ENCODE data around the gene PEF1.
A peak's percentile ranks its signal among the peaks of the same experiment; 100 is the strongest.

The PEF1 gene

GRCh38 chr1:31658721-31659120, 14.0 kb upstream of the PEF1 start:
- no peaks in the 10 kb centered on the region for H3K36me3 ChIP-seq
- H3K27me3 ChIP-seq, result no peaks in the 10 kb centered on the region
- H3K4me3 ChIP-seq (ENCODE audit: low read depth in 1 of 2, low read length in 1 of 2), result peak overlapping the region in 1 of 2 experiments; percentile 31
- TF ChIP-seq CTCF (IDR thresholded peaks at IDR 0.05), result no peak
- H3K4me1 ChIP-seq (ENCODE audit: control insufficient read depth in 1 of 2, insufficient read depth in 1 of 2, low read depth in 1 of 2, low read length in 1 of 2), result peaks cover 67 to 76% of the 10 kb centered on the region in 2 experiments
- H3K27ac ChIP-seq, result peak overlapping the region; percentile 79
- H3K9me3 ChIP-seq, result no peaks in the 10 kb centered on the region

GRCh38 chr1:31657972-31658510, 13.4 kb upstream of the PEF1 start:
- peak overlapping the region; percentile 31 to 40 for H3K4me3 ChIP-seq (ENCODE audit: low read depth in 1 of 2, low read length in 1 of 2)
- TF ChIP-seq CTCF (IDR thresholded peaks at IDR 0.05), result no peak

GRCh38 chr1:31657020-31657804, 12.5 kb upstream of the PEF1 start:
- peak overlapping the region; percentile 31 to 40 for H3K4me3 ChIP-seq (ENCODE audit: low read depth in 1 of 2, low read length in 1 of 2)
- H3K4me1 ChIP-seq (ENCODE audit: control insufficient read depth in 1 of 2, insufficient read depth in 1 of 2, low read depth in 1 of 2, low read length in 1 of 2), result peaks cover 67 to 78% of the 10 kb centered on the region in 2 experiments
- H3K27ac ChIP-seq, result peak overlapping the region; percentile 79
- no peaks in the 10 kb centered on the region for H3K36me3 ChIP-seq
- no peak for TF ChIP-seq CTCF (IDR thresholded peaks at IDR 0.05)
- H3K27me3 ChIP-seq, result no peaks in the 10 kb centered on the region
- no peaks in the 10 kb centered on the region for H3K9me3 ChIP-seq

More at GRCh38 chr1:31657972-31658510, 13.4 kb upstream of the PEF1 start:
- Histone ChIP-seq H3K36me3 (no peaks in the 10 kb centered on the region), H3K9me3 (no peaks in the 10 kb centered on the region), H3K27me3 (no peaks in the 10 kb centered on the region), H3K27ac (peak overlapping the region; percentile 79), H3K4me1 (ENCODE audit: control insufficient read depth in 1 of 2, insufficient read depth in 1 of 2, low read depth in 1 of 2, low read length in 1 of 2) (peaks cover 67 to 75% of the 10 kb centered on the region in 2 experiments)

GRCh38 chr1:31655756-31656155, 11.1 kb upstream of the PEF1 start:
- Histone ChIP-seq H3K27ac (peak overlapping the region; percentile 79), H3K9me3 (no peaks in the 10 kb centered on the region), H3K27me3 (no peaks in the 10 kb centered on the region), H3K4me3 (ENCODE audit: low read depth in 1 of 2, low read length in 1 of 2) (no peak overlapping the region), H3K36me3 (no peaks in the 10 kb centered on the region), H3K4me1 (ENCODE audit: control insufficient read depth in 1 of 2, insufficient read depth in 1 of 2, low read depth in 1 of 2, low read length in 1 of 2) (peaks cover 54 to 64% of the 10 kb centered on the region in 2 experiments)
- no peak for TF ChIP-seq CTCF (IDR thresholded peaks at IDR 0.05)

- no peaks in the 10 kb centered on the region for H3K27me3 ChIP-seq
- H3K9me3 ChIP-seq, result no peaks in the 10 kb centered on the region
- peaks cover 48 to 57% of the 10 kb centered on the region in 2 experiments for H3K4me1 ChIP-seq (ENCODE audit: control insufficient read depth in 1 of 2, insufficient read depth in 1 of 2, low read depth in 1 of 2, low read length in 1 of 2)
- H3K27ac ChIP-seq, result no peak overlapping the region
- no peaks in the 10 kb centered on the region for H3K36me3 ChIP-seq
- no peak for TF ChIP-seq CTCF (IDR thresholded peaks at IDR 0.05)
- no peak overlapping the region for H3K4me3 ChIP-seq (ENCODE audit: low read depth in 1 of 2, low read length in 1 of 2)
These were observed 10.4 kb upstream of the PEF1 start for GRCh38 chr1:31655104-31655503.
